IMR-90 (cell line): ENCODE results near the gene KMT2C. TPM values are rescaled to one million over a fixed set of nuclear protein-coding genes. Genes with fewer than 3 reads are reported as not detected.
A peak's percentile ranks its signal among the peaks of the same experiment; 100 is the strongest.

Experiments used
- ATAC-seq: fragments of 200-7000 bp; cut with Tn5 transposase; 2 replicates; pipeline ENCODE4 v1.9.1; 2020; ENCODE audit warnings: low read depth, mild to moderate bottlenecking, moderate library complexity
- BruUV-seq: library from RNA; stranded (reverse); fragments of 400-500 nt; replicated peaks from 2 replicates; lab custom pipeline; 2021; lab: Mats Ljungman, UMichigan
- CTCF ChIA-PET: fragments of 300-600 bp; formaldehyde crosslinking; extraction: SDS; loops from one replicate; lab custom pipeline; 2021; ENCODE audit warnings: antibody characterized with exemption; lab: Yijun Ruan, JAX
- POLR2A ChIA-PET: fragments of 300-600 bp; sonication (Branson Sonifier 250); formaldehyde crosslinking; loops from one replicate; lab custom pipeline; 2022; ENCODE audit warnings: antibody characterized with exemption; ENCODE audit not compliant: unreplicated experiment; lab: Charles Lee
- DNase-seq: peaks from one replicate; pipeline ENCODE4 v3.0.0; 2013
- H2AFZ ChIP-seq: replicated peaks from 2 replicates; pipeline ENCODE3; 2013; ENCODE audit warnings: low read length, mild to moderate bottlenecking; ENCODE audit not compliant: poor library complexity
- H2AK5ac ChIP-seq: 2 replicates; pipeline ENCODE4 v1.6.1; 2013; ENCODE audit warnings: low read depth, low read length, inconsistent platforms
- H2AK9ac ChIP-seq: replicated peaks from 2 replicates; pipeline ENCODE3; 2013; ENCODE audit warnings: mild to moderate bottlenecking, low read depth, low read length, moderate library complexity; ENCODE audit not compliant: poor library complexity
- H2BK120ac ChIP-seq: 2 replicates; pipeline ENCODE4 v1.6.1; 2013; ENCODE audit warnings: low read depth, low read length, inconsistent platforms
- H2BK15ac ChIP-seq: 3 replicates; pipeline ENCODE4 v1.6.1; 2013; ENCODE audit warnings: low read depth, low read length, inconsistent platforms
- H2BK20ac ChIP-seq: 2 replicates; pipeline ENCODE4 v1.6.1; 2013; ENCODE audit warnings: low read depth, mild to moderate bottlenecking, inconsistent platforms, low read length, moderate library complexity
- H2BK5ac ChIP-seq: 2 replicates; pipeline ENCODE4 v1.6.1; 2013; ENCODE audit warnings: mild to moderate bottlenecking, low read depth, low read length, inconsistent platforms; ENCODE audit not compliant: poor library complexity, severe bottlenecking
- H3K14ac ChIP-seq: replicated peaks from 2 replicates; pipeline ENCODE4 v1.6.1; 2013; ENCODE audit warnings: low read depth, low read length, inconsistent platforms
- H3K18ac ChIP-seq: 2 replicates; pipeline ENCODE4 v1.6.1; 2013; ENCODE audit warnings: low read depth, low read length, control low read depth
- H3K23ac ChIP-seq: 2 replicates; pipeline ENCODE4 v1.6.1; 2013; ENCODE audit warnings: low read depth, low read length, inconsistent platforms
- H3K27ac ChIP-seq: 2 replicates; pipeline ENCODE4 v1.5.1; 2013; ENCODE audit warnings: mild to moderate bottlenecking, control low read depth, low read length; ENCODE audit not compliant: insufficient read depth
- H3K27me3 ChIP-seq: 2 replicates; pipeline ENCODE4 v1.6.1; 2013; ENCODE audit warnings: low read length; ENCODE audit not compliant: control insufficient read depth, insufficient read depth
- H3K36me3 ChIP-seq: 2 replicates; pipeline ENCODE4 v1.6.1; 2013; ENCODE audit warnings: low read length, mixed read lengths; ENCODE audit not compliant: control insufficient read depth, insufficient read depth
- H3K4ac ChIP-seq: 2 replicates; pipeline ENCODE4 v1.6.1; 2013; ENCODE audit warnings: low read depth, low read length, inconsistent platforms
- H3K4me1 ChIP-seq: 2 replicates; pipeline ENCODE4 v1.6.1; 2013; ENCODE audit warnings: low read length, mixed read lengths; ENCODE audit not compliant: control insufficient read depth, insufficient read depth
- H3K4me2 ChIP-seq: 2 replicates; pipeline ENCODE4 v1.6.1; 2013; ENCODE audit warnings: low read depth, mild to moderate bottlenecking, control low read depth, low read length, moderate library complexity
- H3K4me3 ChIP-seq: 2 replicates; pipeline ENCODE4 v1.5.1; 2013; ENCODE audit warnings: low read depth, mild to moderate bottlenecking, control low read depth, low read length, moderate library complexity; ENCODE audit not compliant: insufficient read depth
- H3K56ac ChIP-seq: 2 replicates; pipeline ENCODE4 v1.6.1; 2013; ENCODE audit warnings: low read length, inconsistent platforms; ENCODE audit not compliant: insufficient read depth; ENCODE audit errors: extremely low read depth
- H3K79me1 ChIP-seq, 2 experiments: 2 replicates each; pipeline ENCODE4 v1.6.1; 2013; ENCODE audit warnings: low read length in 2 of 2, inconsistent platforms in 1 of 2, low read depth in 1 of 2
- H3K9ac ChIP-seq: 2 replicates; pipeline ENCODE4 v1.6.1; 2013; ENCODE audit warnings: low read depth, low read length, control low read depth
- H3K9me1 ChIP-seq: 2 replicates; pipeline ENCODE4 v1.6.1; 2013; ENCODE audit warnings: low read length, inconsistent platforms; ENCODE audit not compliant: insufficient read depth
- H3K9me3 ChIP-seq: 2 replicates; pipeline ENCODE4 v1.6.1; 2013; ENCODE audit warnings: low read length; ENCODE audit not compliant: control insufficient read depth, insufficient read depth
- H4K20me1 ChIP-seq: 2 replicates; pipeline ENCODE4 v1.6.1; 2013; ENCODE audit warnings: low read length, inconsistent platforms; ENCODE audit not compliant: insufficient read depth
- H4K5ac ChIP-seq: 2 replicates; pipeline ENCODE4 v1.6.1; 2013; ENCODE audit warnings: mild to moderate bottlenecking, low read depth, low read length, control low read depth
- H4K8ac ChIP-seq, 2 experiments: 2 replicates each; pipeline ENCODE4 v1.6.1; 2013; ENCODE audit warnings: low read depth in 2 of 2, low read length in 2 of 2, control low read depth in 1 of 2, inconsistent platforms in 1 of 2
- H4K91ac ChIP-seq: 2 replicates; pipeline ENCODE4 v1.6.1; 2013; ENCODE audit warnings: low read depth, low read length, inconsistent platforms; ENCODE audit not compliant: insufficient read depth
- BHLHE40 ChIP-seq: fragments of 150-350 bp; IDR thresholded peaks from 2 replicates; pipeline ENCODE4 v1.6.1; 2016; ENCODE audit warnings: mild to moderate bottlenecking, low read depth, low read length
- CEBPB ChIP-seq: IDR thresholded peaks from 2 replicates; pipeline ENCODE4 v1.6.1; 2012; ENCODE audit warnings: low read depth, low read length, improper control_type of control experiment
- FOS ChIP-seq: fragments of 150-350 bp; IDR thresholded peaks from 2 replicates; pipeline ENCODE4 v1.6.1; 2016; ENCODE audit warnings: low read depth, low read length
- MAFK ChIP-seq: IDR thresholded peaks from 2 replicates; pipeline ENCODE4 v1.6.1; 2012; ENCODE audit warnings: low read depth, low read length, improper control_type of control experiment
- NFE2L2 ChIP-seq: fragments of 150-350 bp; IDR thresholded peaks from 2 replicates; pipeline ENCODE4 v1.6.1; 2016; ENCODE audit warnings: low read depth, mild to moderate bottlenecking, low read length
- RFX5 ChIP-seq: IDR thresholded peaks from 2 replicates; pipeline ENCODE4 v1.8.0; 2012; ENCODE audit warnings: low read depth, mild to moderate bottlenecking, low read length, moderate library complexity
- SMC3 ChIP-seq: fragments of 150-350 bp; IDR thresholded peaks from 2 replicates; pipeline ENCODE4 v1.6.1; 2016; ENCODE audit warnings: low read depth, mild to moderate bottlenecking, antibody characterized with exemption, low read length, moderate library complexity
- USF2 ChIP-seq: fragments of 150-350 bp; IDR thresholded peaks from 2 replicates; pipeline ENCODE4 v1.6.1; 2017; ENCODE audit warnings: mild to moderate bottlenecking, antibody characterized with exemption, low read length, low read depth
- WGBS, 2 experiments: methylation state at CpG; one replicate each; pipeline versions ENCODE4 v1.1.5 to v1.1.7; 2013; ENCODE audit warnings: missing lambda C conversion rate in 2 of 2; ENCODE audit not compliant: insufficient read length in 1 of 2; ENCODE audit errors: extremely low coverage in 2 of 2; 5-methylcytosine and 5-hydroxymethylcytosine counted together
- dilution Hi-C: fragments of 300-500 bp; cut with HindIII; formaldehyde crosslinking; loops from one replicate; pipeline ENCODE4 v1.14.3; 2018; ENCODE audit warnings: low sequenced_read_pairs; ENCODE audit not compliant: unreplicated experiment
- in situ Hi-C: fragments of 300-500 bp; cut with MboI; formaldehyde crosslinking; loops from 3 replicates; pipeline ENCODE4 v1.14.3; 2019; ENCODE audit warnings: low sequenced_read_pairs, inconsistent platforms, mixed read lengths
- intact Hi-C: fragments of 100-400 bp; cut with micrococcal nuclease; formaldehyde crosslinking; loops from 2 replicates; pipeline ENCODE4 v1.10.0; 2022
- polyA plus RNA-seq, 3 experiments: library from polyadenylated mRNA; depleted of rRNA; stranded (reverse); fragments of >200 nt; gene quantifications; 2 replicates each; pipeline ENCODE4 v1.2.3, GENCODE V29; 2012; ENCODE audit warnings: low replicate concordance in 1 of 3
- total RNA-seq: library from RNA; depleted of rRNA; stranded (reverse); fragments of >200 nt; gene quantifications from 2 replicates; pipeline ENCODE4 v1.2.3, GENCODE V29; 2012

Gene KMT2C
- total and polyA plus RNA-seq, 2 of the 4 experiments (the other 2 are of a cell fraction): 8.0 to 23.3 TPM

- Histone ChIP-seq H2AFZ (peak overlapping the region; percentile 33), H4K20me1 (peaks cover 81% of the 10 kb centered on the region), H3K36me3 (no peaks in the 10 kb centered on the region), H3K27me3 (no peaks in the 10 kb centered on the region), H3K4me3 (no peak overlapping the region), H3K27ac (no peak overlapping the region), H2AK9ac (no peak overlapping the region), H2BK20ac (no peak overlapping the region), H2BK5ac (no peak overlapping the region), H2AK5ac (no peak overlapping the region), H4K5ac (no peak overlapping the region), H4K8ac (no peak overlapping the region), H3K14ac (no peak overlapping the region), H4K91ac (no peak overlapping the region), H3K23ac (peak overlapping the region; percentile 24; the same call in 1 of the 2 replicates), H3K18ac (no peak overlapping the region), H3K9ac (0 out of 2 replicates have a peak overlapping the region, but pooled peaks have one; percentile 25), H3K79me1 (peaks cover 19 to 62% of the 10 kb centered on the region in 2 experiments), H3K9me1 (peaks cover 5% of the 10 kb centered on the region), H2BK15ac (no peak overlapping the region), H3K56ac (no peak overlapping the region), H3K4ac (no peak overlapping the region), H3K4me1 (peaks cover 10% of the 10 kb centered on the region), H3K4me2 (peak overlapping the region; percentile 22; the same call in 1 of the 2 replicates), H2BK120ac (no peak overlapping the region), H3K9me3 (no peaks in the 10 kb centered on the region)
- TF ChIP-seq FOS (no peak), CEBPB (no peak), BHLHE40 (no peak), SMC3 (no peak), RFX5 (no peak), MAFK (no peak), USF2 (no peak), NFE2L2 (no peak)
- in situ Hi-C loops (no loop called here), dilution Hi-C loops (no loop called here), intact Hi-C loops (no loop called here)
- ChIA-PET CTCF (no interaction called here), POLR2A (no interaction called here)
- ATAC-seq (peak; percentile 46), DNase-seq (no peak)
- BruUV-seq: no TSS peak
- 36% methylated on average over 20 of the region's 32 CpGs; no CpG with 5 or more reads in 1 of the 2 experiments for WGBS, 2 experiments
These were observed 69.1 kb downstream of the KMT2C start for GRCh38 chr7:152366662-152367061.
